C4-2B (cell line): ENCODE results near the gene PCDHGB4.

Experiments used
- H3K27ac ChIP-seq: fragments of 450-650 bp; 2 replicates; pipeline ENCODE4 v1.5.1; 2017
- CTCF ChIP-seq: fragments of 450-650 bp; conservative IDR thresholded peaks from 2 replicates; pipeline ENCODE4 v1.5.1; 2017; ENCODE audit warnings: mild to moderate bottlenecking
- ZFX ChIP-seq: fragments of 450-650 bp; IDR thresholded peaks from 2 replicates; pipeline ENCODE4 v1.6.1; 2017

Gene PCDHGB4

GRCh38 chr5:141349917-141350619, 37.4 kb upstream of the PCDHGB4 start, which contains the start of gene PCDHGB1:
Gene PCDHGB1, plus strand, starts transcription at chr5:141350099. Its CDS starts 162 bp downstream, at chr5:141350261.
- TF ChIP-seq CTCF (peak; percentile 84), ZFX (no peak)
- no peak within 1 kb of the TSS for H3K27ac ChIP-seq

GRCh38 chr5:141351591-141351990, 35.9 kb upstream of the PCDHGB4 start:
- no peak for TF ChIP-seq CTCF
- no peak for TF ChIP-seq ZFX
- H3K27ac ChIP-seq = no peak overlapping the region

- TF ChIP-seq CTCF (peak; percentile 78), ZFX (no peak)
- H3K27ac ChIP-seq = no peak within 1 kb of the TSS
These were observed 32.5 kb upstream of the PCDHGB4 start, which contains the start of gene PCDHGA4 for GRCh38 chr5:141354900-141355469. Gene PCDHGA4, plus strand, starts transcription at chr5:141355021. Its CDS starts 87 bp downstream, at chr5:141355108.

- no peak overlapping the region for H3K27ac ChIP-seq
- no peak for TF ChIP-seq ZFX
- no peak for TF ChIP-seq CTCF
These were observed 31.9 kb upstream of the PCDHGB4 start for GRCh38 chr5:141355641-141356040.

GRCh38 chr5:141356133-141356532, 31.4 kb upstream of the PCDHGB4 start:
- no peak overlapping the region for H3K27ac ChIP-seq
- no peak for TF ChIP-seq CTCF
- no peak for TF ChIP-seq ZFX

- H3K27ac ChIP-seq = no peak overlapping the region
- TF ChIP-seq ZFX (no peak), CTCF (no peak)
These were observed 30.5 kb upstream of the PCDHGB4 start for GRCh38 chr5:141356950-141357349.

GRCh38 chr5:141359790-141360426, 27.6 kb upstream of the PCDHGB4 start, which contains the start of gene PCDHGB2:
Gene PCDHGB2, plus strand, starts transcription at chr5:141359994. Its CDS starts 142 bp downstream, at chr5:141360136.
- TF ChIP-seq CTCF = peak; percentile 70
- TF ChIP-seq ZFX = no peak
- H3K27ac ChIP-seq = no peak within 1 kb of the TSS
